ENCODE measurements around the gene ABHD6.
"Not testable (repeated sequence)": the region's sequence is repeated elsewhere in the genome, so short reads cannot be mapped to it uniquely, and the experiment has no call there.

The ABHD6 gene, protein sequence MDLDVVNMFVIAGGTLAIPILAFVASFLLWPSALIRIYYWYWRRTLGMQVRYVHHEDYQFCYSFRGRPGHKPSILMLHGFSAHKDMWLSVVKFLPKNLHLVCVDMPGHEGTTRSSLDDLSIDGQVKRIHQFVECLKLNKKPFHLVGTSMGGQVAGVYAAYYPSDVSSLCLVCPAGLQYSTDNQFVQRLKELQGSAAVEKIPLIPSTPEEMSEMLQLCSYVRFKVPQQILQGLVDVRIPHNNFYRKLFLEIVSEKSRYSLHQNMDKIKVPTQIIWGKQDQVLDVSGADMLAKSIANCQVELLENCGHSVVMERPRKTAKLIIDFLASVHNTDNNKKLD

DNA sequence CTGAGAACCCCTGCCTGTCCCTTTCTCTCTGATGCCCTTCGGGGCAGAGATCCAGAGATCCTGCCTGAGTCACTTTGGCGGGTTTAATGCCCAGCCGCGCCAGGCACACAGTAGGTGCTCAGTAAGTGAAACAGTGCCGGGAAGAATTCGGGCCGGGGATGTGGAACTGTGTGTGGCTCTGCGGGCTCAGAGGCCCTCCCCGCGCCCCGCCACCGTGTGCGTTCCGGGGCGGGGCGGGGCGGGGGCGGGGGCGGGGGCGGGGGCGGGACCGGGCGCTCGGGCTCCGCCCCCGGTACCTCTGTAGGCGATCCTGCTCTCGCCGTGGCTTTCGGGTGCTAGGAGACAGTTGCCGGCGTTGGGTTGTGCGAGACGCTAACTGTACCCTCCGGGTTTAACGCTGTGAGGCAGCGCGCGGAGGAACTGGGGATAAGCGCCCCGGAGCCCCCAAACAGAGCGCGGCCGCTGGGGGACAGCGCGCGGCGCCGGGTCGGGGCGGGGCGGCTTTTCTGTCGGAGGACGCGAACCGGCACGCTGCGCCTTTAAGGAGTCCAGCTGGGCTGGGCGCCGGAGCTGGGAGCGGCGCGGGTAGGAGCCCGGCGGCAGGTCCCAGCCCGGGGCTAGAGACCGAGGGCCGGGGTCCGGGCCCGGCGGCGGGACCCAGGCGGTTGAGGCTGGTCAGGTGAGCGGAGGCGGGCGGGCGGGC lies at the start of gene ABHD6:
Gene ABHD6 (plus strand): TSS at position 555 of the 703 bp plus-strand sequence. CDS start 18,795 bp downstream, outside the sequence.
- peak; percentile 66 for DNase-seq

DNA sequence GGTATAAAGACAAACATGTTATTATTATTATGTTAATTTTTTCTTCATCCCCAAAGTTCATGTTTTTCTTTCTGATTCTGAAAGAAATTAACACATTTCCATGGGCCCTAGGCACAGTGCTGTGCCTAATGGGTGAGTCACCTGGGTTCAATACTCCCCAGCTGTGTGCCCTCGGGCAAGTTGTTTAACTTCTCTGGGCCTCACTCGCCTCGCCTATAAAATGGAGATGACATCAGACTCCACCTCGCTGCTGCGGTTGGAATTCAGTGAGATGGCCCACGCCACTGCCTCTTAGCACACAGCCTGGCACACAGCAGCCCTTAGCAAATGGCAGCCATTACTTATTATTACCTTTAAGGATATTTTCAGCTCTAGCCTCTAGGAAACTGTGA lies 49.4 kb upstream of the ABHD6 start:
- no peak for DNase-seq

DNA sequence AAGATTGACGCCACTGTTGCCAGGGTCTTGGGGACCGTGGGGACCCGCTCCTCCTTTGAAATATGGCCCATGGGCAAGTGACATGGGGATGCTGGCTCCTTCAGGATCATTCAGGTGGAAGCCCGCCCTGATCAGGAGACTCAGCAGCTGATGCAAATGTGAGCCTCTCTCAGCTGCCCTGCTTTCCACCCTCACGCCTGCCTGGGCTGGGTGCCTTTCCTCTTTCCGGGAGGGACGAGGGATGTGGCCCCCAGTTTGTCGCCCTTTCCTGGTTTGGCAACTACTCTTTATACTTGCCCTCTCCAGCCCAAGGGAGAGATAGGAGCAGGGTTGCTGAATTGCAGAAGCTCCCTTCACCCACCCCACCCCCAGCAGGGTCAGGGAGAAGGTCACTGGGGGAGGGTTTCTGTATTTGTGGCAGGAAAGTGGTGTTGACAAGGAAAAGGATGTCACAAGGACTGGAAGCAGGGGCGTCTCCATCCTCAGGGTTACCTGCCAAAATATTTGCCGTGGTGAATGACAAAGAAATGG lies 48.6 kb upstream of the ABHD6 start:
- no peak for DNase-seq

DNA sequence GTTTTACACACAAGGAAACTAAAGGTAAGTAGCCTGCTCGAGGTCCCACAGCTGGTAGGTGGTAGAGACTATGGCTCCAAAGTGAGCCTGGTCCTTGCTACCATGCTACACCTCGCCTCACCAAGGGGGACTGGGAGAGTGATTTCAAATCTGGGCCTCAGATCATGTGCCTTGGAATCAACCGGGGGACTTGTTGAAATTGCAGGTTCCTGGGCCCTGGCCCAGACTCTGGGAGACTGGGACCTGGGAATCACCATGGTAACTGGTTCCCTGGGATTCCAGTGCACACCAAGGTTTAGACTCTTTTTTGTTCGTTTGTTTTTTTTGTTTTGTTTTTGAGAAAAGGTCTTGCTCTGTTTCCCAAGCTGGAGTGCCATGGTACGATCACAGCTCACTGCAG lies 47.9 kb upstream of the ABHD6 start:
- DNase-seq: no peak

DNA sequence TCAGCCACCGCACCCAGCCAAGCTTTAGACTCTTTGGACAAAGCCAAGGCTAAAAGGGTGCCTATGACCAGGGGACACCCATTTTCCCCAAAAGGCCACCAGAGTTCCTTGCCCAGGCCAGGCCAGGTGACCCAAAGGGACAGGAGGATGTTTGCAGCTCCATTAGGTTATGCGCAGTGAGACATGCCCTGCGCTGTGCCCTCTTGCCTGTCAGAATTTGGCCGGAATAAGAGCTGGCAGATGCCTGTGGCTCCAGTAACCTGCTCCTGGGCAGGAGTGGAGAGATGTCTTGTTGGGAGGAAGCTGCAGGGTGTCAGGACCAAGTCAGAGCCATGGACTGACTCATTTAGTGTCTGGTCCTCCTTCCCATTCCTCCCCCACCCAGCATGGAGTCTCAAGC lies 47.3 kb upstream of the ABHD6 start:
- DNase-seq: no peak

DNA sequence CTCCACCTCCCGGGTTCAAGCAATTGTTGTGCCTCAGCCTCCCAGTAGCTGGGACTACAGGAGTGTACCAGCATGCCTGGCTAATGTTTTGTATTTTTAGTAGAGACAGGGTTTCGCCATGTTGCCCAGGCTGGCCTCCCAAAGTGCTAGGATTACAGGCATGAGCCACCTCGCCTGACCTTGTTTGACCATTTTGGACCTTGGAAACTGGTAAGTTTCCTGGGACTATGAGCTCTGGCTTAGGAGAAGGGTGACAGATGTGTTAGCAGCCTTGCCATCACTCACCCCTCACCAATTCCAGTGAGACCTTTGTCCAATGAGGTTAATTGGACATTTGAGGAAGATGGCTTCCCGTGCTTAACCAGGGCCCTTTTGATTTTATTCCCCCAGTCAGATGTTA lies 46.7 kb upstream of the ABHD6 start:
- DNase-seq: no peak

DNA sequence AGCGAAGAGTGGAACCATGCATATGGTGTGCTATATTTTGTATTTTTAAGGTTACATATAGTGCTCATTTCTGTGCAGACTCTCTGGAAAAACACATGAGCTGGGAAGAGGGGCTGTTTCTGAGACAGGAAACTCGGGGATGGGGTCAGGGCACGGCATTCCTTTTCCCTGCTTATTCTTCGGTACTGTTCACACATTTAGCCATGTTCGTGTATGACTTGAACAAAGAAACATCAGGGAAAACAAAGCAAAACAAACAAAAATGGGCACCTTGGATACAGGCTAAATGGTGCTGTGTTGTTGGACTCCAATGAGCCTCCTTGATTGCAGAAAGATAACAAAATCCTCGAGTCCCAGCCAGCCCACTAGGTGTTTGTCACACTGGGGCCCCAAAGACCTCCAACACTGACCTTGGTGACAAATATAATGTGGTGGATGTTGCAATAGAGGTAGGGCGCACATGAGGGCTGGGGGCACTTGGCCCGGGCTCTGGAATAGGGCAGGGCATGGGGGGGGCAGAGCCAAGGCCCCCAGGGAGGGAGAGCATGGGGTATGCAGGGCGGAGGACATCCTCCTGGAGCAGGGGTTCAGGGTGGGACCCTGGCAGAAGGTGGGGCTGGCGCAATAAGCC lies 46.1 kb upstream of the ABHD6 start:
- no peak for DNase-seq

DNA sequence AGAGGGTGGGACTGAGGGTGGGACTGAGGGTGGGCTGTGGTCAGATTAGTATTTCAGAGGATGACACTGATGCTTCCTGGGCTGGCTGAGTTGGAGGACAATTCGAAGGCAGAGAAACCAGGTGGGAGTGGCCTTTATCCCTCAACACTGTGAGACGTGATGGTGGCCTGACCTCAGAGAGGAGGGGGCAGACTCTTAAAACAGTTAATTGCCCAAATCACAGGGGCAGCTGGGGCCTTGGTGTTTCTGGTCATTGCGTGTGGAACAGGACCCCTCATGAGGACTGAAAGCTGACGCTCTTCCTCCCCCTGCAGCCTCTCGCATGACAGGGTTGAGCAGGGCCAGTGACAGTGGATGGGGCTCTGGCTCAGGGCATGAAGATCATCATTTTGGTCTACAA lies 45.5 kb upstream of the ABHD6 start:
- DNase-seq: no peak

DNA sequence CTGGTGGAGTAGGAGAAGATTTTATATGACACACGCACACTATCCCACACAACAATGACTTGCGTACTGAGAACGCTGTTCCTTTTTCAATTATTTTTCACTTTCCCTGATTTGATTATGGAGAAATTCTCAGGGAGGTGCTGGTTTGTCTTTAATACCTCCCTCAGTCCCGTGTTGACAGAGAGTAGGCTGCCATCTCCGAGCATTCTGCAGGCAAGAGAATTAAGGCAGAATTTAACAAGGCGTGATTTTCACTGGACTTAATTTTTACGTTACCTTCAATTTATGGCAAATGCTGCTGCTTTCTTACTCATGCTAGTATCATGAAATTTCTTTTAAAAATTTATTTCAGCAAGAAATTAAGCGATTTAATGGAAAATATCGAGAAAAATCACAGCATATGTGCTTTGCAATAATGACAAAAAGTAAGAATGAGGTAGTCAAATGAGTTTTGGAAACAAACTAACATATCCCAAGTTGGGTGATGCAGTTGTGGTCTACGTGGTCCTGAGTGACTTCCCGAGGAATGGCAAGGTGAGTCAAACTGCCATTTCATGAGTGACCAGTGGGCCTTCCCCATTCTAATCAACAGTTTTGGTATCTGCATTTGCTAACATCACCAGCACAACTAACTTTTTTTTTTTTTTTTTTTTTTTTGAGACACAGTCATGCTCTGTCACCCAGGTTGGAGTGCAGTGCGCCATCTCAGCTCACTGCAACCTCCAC lies 43.7 kb upstream of the ABHD6 start:
- DNase-seq: no peak

DNA sequence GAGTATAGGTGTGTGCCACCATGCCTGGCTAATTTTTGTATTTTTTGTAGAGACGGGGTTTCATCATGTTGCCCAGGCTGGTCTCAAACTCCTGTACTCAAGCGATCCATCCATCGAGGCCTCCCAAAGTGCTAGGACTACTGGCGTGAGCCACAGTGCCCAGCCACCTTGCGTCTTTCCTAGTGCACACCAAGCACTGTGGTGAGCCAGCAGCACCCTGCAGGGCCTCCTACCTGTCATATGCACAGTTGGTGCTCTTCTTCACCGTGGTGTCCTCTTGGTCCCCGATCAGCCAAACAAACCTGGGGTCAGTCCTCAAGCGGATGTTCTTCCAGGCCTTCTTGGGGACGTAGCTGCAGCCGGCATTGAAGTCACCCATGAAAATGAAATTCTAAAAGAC lies 40.0 kb upstream of the ABHD6 start:
- DNase-seq: no peak

DNA sequence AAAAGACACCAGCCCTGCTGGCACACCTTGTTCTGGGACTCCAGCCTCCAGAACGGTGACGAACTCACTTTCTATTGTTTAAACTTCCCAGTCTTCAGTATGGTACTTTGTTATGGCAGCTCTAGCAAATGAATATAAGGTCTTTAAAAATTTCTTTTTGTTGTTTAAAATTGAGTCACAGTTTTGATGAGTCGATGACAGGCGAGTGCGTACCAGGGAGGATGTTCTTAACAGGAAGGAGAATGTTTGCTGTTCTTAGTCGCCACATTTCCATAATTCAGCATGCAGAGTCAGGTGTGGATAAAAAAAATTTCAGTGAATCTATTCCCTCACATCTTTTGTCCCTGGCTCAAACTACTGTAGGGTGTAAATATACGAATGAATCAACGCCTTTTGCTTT lies 39.2 kb upstream of the ABHD6 start:
- DNase-seq: no peak

DNA sequence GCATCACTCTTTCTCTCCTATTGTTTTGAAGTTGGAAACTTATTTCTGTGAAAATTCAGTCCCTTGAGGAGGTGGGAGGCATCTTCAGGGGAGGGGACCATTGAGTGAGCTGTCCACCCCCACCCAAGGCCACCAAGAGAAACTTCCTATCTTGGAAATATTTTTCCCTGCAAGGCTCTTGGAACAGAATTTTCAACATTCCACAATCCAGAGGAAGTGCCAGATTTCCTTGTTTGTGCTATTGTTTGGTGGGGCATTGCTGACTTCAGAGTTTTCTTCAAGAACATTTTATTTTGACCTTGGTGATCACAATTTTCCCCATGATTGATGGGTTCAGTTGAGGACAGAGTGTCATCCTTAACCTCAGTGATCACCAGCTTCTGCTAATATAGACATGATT lies 38.8 kb upstream of the ABHD6 start:
- DNase-seq: no peak

DNA sequence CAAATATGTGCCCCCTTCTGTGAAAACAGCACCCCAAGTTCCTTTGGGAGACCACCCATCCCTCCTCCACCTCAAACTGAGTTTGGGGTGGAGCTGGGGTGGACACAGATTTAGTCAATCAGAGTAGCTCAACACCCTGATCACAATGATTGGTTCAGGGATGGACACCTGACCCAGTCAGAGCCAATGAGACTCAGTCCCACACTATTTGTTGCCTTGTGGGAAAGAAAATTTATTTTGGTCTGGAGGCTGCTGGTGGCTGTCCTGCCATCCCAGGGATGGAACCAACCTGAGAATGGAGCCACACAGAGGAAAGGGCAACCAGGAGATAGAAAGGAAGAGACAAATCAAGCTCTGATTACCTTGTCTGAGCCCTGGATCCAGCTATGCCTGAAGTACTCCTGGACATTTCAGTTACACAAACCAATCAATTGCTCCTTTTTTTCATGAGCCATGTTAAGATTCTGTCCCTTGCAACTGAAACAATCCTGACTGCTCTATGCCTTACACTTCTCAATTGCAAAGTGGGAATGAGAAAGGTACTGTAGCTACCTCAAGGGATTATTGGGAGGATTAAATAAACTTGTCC lies 37.4 kb upstream of the ABHD6 start:
- no peak for DNase-seq

DNA sequence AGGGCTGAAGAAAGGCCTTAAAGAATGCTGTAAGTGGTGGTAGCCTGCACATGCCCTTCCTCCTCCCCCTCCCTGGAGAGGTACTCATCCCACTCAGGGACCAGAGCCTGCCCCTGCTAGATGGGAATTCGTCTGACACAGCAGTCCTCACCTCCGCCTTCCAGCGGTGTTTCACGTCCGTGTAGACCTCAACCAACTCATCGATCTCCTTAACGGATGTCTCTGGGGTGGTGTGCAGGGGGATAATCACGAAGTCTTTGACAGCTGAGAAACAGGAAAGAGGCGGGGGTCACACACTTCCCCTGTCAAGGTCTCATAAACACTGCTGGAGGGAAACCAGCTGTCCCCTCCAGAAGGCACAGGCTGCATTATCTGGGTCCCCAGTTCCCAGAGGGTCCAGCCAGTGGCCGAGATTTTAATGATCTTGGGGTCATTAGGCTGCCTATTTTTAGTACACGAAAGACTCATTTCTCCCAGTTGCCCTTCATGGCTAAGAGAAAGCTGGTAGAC lies 36.7 kb upstream of the ABHD6 start:
- no peak for DNase-seq

DNA sequence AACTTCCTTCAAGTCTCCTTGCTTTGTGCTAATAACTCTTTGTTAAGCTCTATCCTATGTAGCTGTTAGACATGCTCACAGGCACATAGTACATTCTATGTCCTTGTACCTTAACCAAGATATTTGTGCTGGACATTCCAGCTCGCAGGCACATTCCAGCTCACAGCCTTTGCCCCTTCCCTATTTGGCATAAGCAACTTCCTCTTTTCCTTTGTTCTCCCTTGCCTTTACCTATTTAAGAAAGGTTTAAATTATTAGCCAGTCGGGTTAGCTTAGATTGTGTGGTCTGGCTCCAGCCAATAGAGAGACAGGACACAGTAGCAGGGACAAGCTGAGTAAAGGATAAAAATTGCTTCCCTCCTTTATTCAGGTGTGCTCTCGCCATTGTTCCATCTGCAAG lies 36.1 kb upstream of the ABHD6 start:
- DNase-seq: not testable (repeated sequence)

DNA sequence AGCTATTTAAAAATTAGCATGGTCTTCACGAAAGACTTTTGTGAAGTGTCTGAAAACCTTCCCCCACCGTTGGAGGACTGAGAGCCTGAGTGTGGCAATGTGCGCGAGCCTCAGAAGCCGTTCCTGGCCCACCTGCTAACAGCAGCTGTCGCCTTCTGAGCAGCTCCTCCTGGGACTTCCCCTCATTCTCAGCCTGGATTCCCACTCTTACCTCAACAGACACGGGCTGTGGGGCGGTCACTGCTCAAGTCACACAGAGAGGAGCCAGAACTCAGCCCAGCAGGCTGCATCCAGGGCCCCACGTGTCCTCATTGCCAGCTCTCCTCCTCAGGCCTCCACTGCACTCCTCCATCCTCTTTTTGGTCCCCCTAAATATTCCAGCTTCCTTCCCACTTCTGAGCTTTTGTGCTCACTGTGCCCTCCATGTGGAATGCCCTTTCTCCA lies 34.7 kb upstream of the ABHD6 start:
- no peak for DNase-seq

DNA sequence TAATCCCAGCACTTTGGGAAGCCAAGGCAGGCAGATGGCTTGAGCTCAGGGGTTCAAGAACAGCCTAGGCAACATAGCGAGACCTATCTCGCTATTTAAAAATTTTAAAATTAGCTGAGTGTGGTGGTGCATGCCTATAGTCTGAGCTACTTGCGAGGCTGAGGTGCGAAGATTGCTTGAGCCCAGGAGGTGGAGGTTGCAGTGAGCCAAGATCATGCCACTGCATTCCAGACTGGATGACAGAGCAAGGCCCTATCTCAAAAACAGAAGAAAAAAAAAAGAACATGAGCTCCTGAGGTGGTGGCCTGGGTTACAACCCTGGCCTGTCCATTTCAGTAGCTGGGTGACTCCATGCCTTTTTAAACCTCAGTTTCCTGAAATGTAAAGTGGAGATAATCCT lies 34.1 kb upstream of the ABHD6 start:
- DNase-seq: no peak

DNA sequence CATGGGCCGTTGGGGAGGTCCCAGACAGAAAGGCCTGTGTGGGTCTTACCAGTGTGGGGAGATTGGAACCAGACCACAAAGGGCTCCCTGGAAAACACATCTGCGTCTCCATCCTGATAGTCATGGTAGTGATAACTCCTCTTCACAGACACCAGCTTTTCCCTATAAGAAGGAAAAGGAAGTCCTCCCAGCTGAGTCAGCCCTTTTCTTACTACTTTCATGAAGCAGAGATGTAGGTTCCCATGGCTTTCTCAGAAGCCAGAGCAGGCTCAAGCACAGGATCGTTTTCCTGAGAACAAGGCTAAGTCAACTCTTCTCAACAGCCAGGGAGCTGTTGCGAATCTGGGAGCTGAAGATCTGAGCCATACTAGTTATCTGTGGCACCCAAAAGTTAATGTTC lies 32.9 kb upstream of the ABHD6 start:
- no peak for DNase-seq

DNA sequence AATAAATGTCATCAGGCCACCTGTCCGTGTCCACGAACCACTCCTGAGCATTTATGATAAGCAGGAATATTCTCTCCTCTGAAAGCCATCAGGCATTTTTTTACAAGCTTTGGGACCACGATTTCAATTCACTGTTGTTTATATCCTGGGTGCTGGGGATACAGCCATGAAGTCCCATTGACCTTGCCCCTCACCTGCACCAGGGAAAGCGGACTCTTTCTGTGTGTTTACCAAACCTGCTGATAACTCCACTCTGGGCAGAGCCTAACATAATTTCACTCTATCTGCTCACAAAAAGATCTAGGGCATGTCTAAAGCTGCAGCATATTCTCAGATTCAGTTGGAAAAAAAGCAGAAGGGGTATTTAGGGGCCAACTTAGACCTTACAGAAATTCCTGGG lies 31.6 kb upstream of the ABHD6 start:
- DNase-seq: no peak

DNA sequence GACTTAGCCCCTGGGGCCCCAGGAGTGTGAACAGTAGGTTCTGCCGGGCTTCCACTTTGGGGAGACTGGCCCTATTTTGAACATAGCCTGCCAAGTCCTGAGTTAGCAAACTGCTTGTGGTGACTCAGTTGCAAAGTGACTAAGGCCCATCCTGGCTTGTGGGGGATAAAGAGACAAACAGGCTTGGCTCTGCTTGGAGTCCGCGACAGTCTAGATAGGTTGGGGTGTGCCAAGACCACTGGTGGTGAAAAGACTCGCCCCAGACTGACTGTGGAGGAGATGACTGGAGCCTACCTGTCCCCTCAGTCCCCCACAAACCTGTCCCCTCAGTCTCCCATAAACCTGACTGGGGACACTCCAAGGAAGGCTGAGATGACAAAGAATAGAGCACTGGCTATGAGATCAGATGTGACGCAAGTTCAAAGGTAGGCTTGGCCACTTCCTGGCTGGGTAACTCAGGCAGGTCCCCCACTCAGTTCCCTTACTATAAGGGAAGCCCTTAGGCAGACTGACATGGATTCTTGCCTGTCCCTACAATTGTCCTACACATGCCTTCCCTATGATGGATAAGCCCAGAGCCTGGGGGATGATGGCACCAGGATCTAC lies 31.1 kb upstream of the ABHD6 start:
- no peak for DNase-seq

DNA sequence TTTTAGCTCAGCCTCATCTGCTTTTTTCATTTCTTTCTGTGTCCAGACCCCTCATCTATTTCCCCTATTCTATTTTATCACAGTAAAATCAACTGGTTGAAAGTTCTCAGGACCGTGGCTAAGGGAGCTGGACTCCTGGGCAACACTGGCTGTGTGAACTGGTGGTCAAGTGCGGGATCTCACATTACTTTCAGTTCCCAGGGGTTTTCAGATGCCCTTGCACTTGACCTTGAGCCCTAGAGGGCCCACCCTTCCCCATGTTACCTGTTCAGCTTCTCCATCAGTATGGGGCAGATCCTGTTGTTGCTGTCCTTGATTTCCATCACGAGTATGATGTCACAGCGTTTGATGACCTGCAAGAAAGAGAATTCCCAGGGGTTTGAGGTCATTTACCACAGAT lies 29.6 kb upstream of the ABHD6 start:
- DNase-seq: no peak

DNA sequence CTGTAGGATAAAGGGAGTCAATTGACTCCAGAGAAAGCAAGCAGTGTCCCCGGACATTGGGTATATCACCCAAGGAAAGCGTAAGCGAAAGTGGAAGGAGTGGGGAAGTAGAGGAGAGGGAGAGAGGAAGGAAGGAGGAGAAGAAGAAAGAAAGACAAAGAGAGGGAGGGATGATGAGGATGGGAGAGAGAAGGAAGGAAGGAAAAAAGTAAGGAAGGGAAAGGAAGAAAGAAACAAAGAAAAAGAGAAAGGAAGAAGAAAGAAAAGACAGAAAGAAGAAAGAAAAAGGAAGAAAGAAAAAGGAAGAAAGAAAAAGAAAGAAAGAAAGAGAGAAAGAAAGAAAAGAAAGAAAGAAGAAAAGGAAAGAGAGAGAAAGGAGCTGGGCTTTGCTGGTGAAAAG lies 27.7 kb upstream of the ABHD6 start:
- DNase-seq: no peak

All from hematopoietic multipotent progenitor cell treated with erythropoietin and hydrocortisone succinate and interleukin-3 and kit ligand, for 8 days (in vitro differentiated cells).